ENCODE results near the gene CD300A. TPM values are rescaled to one million over a fixed set of nuclear protein-coding genes. Genes with fewer than 3 reads are reported as not detected.
A peak's percentile ranks its signal among the peaks of the same experiment; 100 is the strongest.

The CD300A gene
- total and polyA plus RNA-seq, 11 donors = 0.64 to 23.2 (median 1.6) TPM

DNA sequence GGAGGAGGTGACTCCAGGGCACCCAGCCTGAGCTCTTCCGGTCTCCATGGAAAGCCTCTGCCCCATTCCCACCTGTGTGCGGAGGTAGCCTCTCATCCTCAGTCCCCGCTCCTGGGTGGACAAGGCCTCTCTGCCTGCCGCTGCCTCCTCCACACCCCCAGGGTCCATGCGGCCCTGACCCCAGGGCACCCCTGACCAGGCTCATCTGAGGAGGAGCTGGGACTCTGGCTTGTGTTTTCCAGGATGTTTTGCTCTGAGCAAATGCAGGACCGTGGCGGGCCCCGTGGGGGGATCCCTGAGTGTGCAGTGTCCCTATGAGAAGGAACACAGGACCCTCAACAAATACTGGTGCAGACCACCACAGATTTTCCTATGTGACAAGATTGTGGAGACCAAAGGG lies 6.9 kb downstream of the CD300A start:
- WGBS, 4 donors = 76 to 91% (median 82%) methylated on average over 8 of the region's 8 CpGs
- peaks cover 0 to 28% (median 0%) of the 10 kb centered on the region in 9 donors for H3K36me3 ChIP-seq
- no peak for DNase-seq
- peaks cover 0 to 12% (median 2%) of the 10 kb centered on the region in 12 donors for H3K9me3 ChIP-seq
- peaks cover 0 to 27% (median 0%) of the 10 kb centered on the region in 9 donors for H3K27me3 ChIP-seq
- no peak for ATAC-seq
- H3K4me1 ChIP-seq = peaks cover 0 to 33% (median 0%) of the 10 kb centered on the region in 12 donors
- TF ChIP-seq, protein P1, sequence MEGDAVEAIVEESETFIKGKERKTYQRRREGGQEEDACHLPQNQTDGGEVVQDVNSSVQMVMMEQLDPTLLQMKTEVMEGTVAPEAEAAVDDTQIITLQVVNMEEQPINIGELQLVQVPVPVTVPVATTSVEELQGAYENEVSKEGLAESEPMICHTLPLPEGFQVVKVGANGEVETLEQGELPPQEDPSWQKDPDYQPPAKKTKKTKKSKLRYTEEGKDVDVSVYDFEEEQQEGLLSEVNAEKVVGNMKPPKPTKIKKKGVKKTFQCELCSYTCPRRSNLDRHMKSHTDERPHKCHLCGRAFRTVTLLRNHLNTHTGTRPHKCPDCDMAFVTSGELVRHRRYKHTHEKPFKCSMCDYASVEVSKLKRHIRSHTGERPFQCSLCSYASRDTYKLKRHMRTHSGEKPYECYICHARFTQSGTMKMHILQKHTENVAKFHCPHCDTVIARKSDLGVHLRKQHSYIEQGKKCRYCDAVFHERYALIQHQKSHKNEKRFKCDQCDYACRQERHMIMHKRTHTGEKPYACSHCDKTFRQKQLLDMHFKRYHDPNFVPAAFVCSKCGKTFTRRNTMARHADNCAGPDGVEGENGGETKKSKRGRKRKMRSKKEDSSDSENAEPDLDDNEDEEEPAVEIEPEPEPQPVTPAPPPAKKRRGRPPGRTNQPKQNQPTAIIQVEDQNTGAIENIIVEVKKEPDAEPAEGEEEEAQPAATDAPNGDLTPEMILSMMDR (IDR thresholded peaks at IDR 0.05) = no peak
- no peak for TF ChIP-seq POLR2A (IDR thresholded peaks at IDR 0.05)
- intact Hi-C loops (cut with DNase I) = no loop called here
- H3K4me3 ChIP-seq = no peak overlapping the region
- no peak overlapping the region for H3K27ac ChIP-seq

DNA sequence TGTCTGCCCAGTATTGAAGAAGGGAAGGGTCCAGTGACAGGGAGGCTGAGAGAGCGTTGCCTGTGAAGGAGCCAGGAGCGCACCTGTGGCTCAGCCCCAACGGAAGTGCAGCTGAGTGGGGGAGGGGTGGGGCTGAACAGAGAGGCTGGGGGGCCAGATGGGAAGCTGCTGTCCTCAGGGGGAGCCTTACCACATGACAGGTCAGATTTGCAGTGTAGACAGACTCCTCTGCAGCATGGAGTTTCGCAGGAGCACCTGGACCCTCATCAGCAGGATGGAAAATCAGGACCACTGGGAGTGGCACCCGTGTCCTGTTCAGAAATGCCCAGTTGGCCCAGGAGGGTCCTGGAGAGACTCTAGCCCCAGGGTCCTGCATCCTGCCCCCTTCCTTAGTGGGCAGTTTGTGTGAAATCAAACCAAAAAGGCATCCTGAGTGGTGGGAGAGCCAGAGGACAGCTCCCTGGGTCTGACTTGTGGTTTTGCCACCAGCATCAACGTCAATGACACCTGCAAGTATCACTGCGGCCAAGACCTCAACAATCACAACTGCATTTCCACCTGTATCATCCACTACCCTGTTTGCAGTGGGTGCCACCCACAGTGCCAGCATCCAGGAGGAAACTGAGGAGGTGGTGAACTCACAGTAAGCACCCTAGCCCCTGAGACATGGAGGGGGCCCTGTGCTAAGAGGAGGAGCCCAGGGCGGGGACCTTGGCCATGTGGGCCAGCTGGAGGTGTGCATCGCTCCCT lies 7.8 kb downstream of the CD300A start:
- H3K27me3 ChIP-seq = peaks cover 0 to 25% (median 2%) of the 10 kb centered on the region in 9 donors
- H3K4me3 ChIP-seq = no peak overlapping the region
- H3K36me3 ChIP-seq = peaks cover 0 to 28% (median 0%) of the 10 kb centered on the region in 9 donors
- WGBS, 4 donors = 73 to 85% (median 77%) methylated on average over 8 to 9 of the region's 9 CpGs
- intact Hi-C loops (cut with DNase I) = no loop called here
- DNase-seq = peak in 1 of 5 donors; percentile 52
- no peak for TF ChIP-seq POLR2A (IDR thresholded peaks at IDR 0.05)
- TF ChIP-seq, protein P1 (IDR thresholded peaks at IDR 0.05) = no peak
- no peak for ATAC-seq
- peaks cover 0 to 33% (median 0%) of the 10 kb centered on the region in 12 donors for H3K4me1 ChIP-seq
- no peak overlapping the region for H3K27ac ChIP-seq
- peaks cover 0 to 12% (median 2%) of the 10 kb centered on the region in 12 donors for H3K9me3 ChIP-seq

DNA sequence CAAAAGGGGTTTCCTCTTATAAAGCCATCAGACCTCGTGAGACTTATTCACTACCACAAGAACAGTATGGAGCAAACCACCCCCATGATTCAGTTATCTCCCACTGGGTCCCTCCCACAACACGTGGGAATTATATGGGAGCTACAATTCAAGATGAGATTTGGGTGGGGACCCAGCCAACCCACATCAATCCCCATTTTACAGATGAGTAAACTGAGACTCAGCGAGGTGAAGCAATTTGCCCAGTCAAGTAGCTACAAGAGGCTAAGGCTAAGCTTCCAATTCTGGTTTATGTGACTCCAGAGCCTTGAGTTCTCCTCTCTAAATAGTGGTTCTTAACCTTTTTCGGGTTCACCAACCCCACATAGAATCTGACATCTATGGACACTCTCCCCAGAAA lies 8.8 kb downstream of the CD300A start:
- intact Hi-C loops (cut with DNase I) = no loop called here
- no peak overlapping the region for H3K4me3 ChIP-seq
- H3K9me3 ChIP-seq = peaks cover 0 to 12% (median 2%) of the 10 kb centered on the region in 12 donors
- WGBS, 4 donors = 84 to 93% (median 87%) methylated on average over 4 of the region's 4 CpGs
- peaks cover 0 to 25% (median 3%) of the 10 kb centered on the region in 9 donors for H3K27me3 ChIP-seq
- TF ChIP-seq, protein P1 (IDR thresholded peaks at IDR 0.05) = no peak
- no peak for TF ChIP-seq POLR2A (IDR thresholded peaks at IDR 0.05)
- no peak for DNase-seq
- no peak for ATAC-seq
- H3K4me1 ChIP-seq = peaks cover 0 to 39% (median 0%) of the 10 kb centered on the region in 12 donors
- no peak overlapping the region for H3K27ac ChIP-seq
- H3K36me3 ChIP-seq = peaks cover 0 to 28% (median 0%) of the 10 kb centered on the region in 9 donors

DNA sequence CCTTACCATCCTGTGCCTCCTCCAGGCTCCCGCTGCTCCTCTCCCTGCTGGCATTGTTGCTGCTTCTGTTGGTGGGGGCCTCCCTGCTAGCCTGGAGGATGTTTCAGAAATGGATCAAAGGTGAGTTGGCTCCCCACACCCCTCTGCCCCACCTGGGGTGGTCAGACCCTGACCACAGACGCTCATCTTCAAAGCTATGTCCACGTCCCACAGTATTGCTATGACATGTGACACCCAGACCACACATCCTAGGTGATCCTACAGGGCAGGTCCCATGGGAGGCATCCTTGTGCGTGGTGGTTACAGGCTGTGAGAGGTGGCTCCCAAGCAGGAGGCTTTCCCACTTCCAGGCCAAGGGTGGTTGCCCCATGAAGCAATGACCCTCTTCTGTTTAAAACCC lies 11.0 kb downstream of the CD300A start:
- Histone ChIP-seq H3K4me1 (peaks cover 0 to 39% (median 0%) of the 10 kb centered on the region in 12 donors), H3K36me3 (peaks cover 0 to 18% (median 0%) of the 10 kb centered on the region in 9 donors), H3K4me3 (no peak overlapping the region), H3K27ac (peak overlapping the region in 1 of 12 donors; percentile 89), H3K9me3 (peaks cover 0 to 12% (median 2%) of the 10 kb centered on the region in 12 donors), H3K27me3 (peaks cover 0 to 17% (median 0%) of the 10 kb centered on the region in 9 donors)
- no peak for ATAC-seq
- intact Hi-C loops (cut with DNase I) = no loop called here
- DNase-seq = no peak
- WGBS, 4 donors = 70 to 88% (median 83%) methylated on average over 4 of the region's 4 CpGs
- TF ChIP-seq, protein P1 (IDR thresholded peaks at IDR 0.05) = no peak
- TF ChIP-seq POLR2A (IDR thresholded peaks at IDR 0.05) = no peak
